ENCODE results near the gene MRPS11. TPM values are rescaled to one million over a fixed set of nuclear protein-coding genes. Genes with fewer than 3 reads are reported as not detected.
"Not testable (repeated sequence)": the region's sequence is repeated elsewhere in the genome, so short reads cannot be mapped to it uniquely, and the experiment has no call there.

Gene MRPS11
- total RNA-seq, 1 donor from 2014 or later: 38.1 TPM

DNA sequence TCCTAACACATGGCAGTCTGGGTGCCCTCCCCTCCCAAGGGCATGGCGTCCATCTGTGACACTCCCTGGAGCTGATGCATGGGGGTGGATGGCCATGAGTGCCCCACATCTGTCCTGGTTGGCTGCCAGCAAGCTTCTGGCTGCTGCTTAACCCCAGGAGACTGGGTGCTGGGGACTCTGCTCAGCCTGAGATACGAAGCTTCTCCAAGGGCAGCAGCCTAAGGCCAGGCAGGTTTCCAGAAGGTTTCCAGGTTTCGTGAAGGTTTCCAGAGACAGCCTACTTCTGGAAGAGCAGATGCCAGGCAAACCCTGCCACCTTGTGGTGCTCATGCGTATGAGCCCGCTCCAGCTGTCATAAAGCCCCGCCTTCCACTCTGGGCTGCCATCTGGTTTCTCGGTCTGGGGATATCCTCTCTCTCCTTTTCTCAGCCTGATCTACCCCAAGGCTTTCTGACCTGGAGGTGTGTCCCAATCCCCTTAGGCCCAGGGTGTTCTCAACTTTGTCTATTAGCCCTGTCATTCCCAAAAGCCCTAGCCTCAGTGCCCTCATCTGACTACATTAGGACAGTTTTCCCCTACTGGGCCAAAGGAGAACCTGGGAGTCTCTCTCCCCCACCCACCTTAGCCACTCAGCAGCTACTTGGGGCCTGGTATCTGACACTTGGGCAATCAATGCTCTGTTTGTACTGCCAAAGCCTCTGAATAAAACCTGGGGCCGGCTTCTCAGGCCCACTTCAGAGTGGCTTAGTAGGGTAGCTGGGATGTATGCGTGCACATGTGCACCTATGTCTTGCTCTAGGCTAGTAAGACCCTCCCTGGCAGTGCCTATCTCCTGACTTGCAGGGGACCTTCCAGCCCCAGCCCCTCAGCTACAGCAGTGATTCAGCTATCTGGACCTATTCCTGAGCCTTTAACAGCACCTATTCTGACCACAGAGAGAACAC is 12.4 kb upstream of the MRPS11 start:
- no peaks in the 10 kb centered on the region for H3K9me3 Mint-ChIP-seq (ENCODE audit: low read depth)
- TF ChIP-seq, protein P1, sequence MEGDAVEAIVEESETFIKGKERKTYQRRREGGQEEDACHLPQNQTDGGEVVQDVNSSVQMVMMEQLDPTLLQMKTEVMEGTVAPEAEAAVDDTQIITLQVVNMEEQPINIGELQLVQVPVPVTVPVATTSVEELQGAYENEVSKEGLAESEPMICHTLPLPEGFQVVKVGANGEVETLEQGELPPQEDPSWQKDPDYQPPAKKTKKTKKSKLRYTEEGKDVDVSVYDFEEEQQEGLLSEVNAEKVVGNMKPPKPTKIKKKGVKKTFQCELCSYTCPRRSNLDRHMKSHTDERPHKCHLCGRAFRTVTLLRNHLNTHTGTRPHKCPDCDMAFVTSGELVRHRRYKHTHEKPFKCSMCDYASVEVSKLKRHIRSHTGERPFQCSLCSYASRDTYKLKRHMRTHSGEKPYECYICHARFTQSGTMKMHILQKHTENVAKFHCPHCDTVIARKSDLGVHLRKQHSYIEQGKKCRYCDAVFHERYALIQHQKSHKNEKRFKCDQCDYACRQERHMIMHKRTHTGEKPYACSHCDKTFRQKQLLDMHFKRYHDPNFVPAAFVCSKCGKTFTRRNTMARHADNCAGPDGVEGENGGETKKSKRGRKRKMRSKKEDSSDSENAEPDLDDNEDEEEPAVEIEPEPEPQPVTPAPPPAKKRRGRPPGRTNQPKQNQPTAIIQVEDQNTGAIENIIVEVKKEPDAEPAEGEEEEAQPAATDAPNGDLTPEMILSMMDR (IDR thresholded peaks at IDR 0.05): peak; percentile 81
- no peak overlapping the region for H3K4me3 Mint-ChIP-seq (ENCODE audit: unreplicated experiment)
- no peak for DNase-seq (ENCODE audit: low spot score)
- peaks cover 8% of the 10 kb centered on the region for H3K27me3 Mint-ChIP-seq (ENCODE audit: low read depth)
- H3K27ac Mint-ChIP-seq (ENCODE audit: unreplicated experiment): no peak overlapping the region
- no peaks in the 10 kb centered on the region for H3K4me1 Mint-ChIP-seq (ENCODE audit: low read depth)
- peaks cover 4% of the 10 kb centered on the region for H3K36me3 Mint-ChIP-seq (ENCODE audit: low read depth)

DNA sequence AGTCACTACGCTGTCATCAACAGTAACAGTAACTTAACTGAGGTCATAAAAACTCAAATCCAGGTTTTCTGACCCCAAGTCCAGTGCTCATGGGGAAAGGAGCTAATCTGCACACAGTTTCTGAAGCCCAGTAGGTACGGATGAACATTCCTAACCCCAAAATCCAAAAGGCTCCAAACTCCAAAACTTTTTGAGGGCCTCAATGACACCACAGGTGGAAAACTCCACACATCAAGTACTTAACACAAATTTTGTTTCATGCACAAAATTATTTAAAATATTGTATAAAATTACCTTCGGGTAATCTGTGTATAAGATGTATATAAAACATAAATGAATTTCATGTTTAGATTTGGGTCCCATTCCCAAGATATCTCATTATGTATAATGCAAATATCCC is 10.8 kb upstream of the MRPS11 start:
- Mint-ChIP-seq H3K4me1 (ENCODE audit: low read depth) (no peaks in the 10 kb centered on the region), H3K9me3 (ENCODE audit: low read depth) (no peaks in the 10 kb centered on the region), H3K4me3 (ENCODE audit: unreplicated experiment) (no peak overlapping the region), H3K27me3 (ENCODE audit: low read depth) (peaks cover 5% of the 10 kb centered on the region), H3K27ac (ENCODE audit: unreplicated experiment) (no peak overlapping the region), H3K36me3 (ENCODE audit: low read depth) (peaks cover 7% of the 10 kb centered on the region)
- DNase-seq (ENCODE audit: low spot score): no peak
- TF ChIP-seq, protein P1 (IDR thresholded peaks at IDR 0.05): no peak

DNA sequence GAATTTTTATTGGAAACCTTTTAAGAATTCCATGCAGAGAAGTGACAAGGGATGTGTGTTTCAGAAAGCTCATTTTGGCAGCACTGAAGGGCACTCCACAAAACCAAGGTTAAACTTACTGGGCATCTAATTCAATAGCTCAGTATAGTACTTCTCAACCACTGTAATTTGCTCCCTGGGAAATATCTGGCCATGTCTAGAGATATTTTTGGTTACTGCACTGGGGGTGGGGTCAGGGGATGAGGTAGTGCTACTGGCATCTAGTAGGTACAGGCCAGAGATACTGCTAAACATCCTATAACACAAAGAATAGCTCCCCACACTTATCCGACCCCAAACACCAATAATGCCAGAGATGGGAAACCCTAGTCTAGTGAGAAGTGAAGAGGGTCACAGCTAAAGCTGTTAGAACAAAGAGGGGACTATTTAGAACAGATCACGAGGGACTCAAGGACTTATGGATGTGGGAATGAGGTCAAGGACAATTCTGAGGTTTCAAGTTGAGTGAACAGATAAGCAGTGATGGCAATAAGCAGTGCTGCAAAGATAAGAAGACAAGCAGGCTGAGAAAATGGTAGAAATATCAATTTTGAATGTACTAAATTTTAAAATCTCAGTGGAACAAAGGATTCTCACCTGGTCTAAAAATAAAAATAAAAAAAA is 3.5 kb upstream of the MRPS11 start:
- no peak for DNase-seq (ENCODE audit: low spot score)
- no peaks in the 10 kb centered on the region for H3K9me3 Mint-ChIP-seq (ENCODE audit: low read depth)
- H3K27ac Mint-ChIP-seq (ENCODE audit: unreplicated experiment): no peak overlapping the region
- TF ChIP-seq, protein P1 (IDR thresholded peaks at IDR 0.05): no peak
- H3K4me1 Mint-ChIP-seq (ENCODE audit: low read depth): peaks cover 16% of the 10 kb centered on the region
- peaks cover 7% of the 10 kb centered on the region for H3K36me3 Mint-ChIP-seq (ENCODE audit: low read depth)
- H3K4me3 Mint-ChIP-seq (ENCODE audit: unreplicated experiment): no peak overlapping the region
- H3K27me3 Mint-ChIP-seq (ENCODE audit: low read depth): no peaks in the 10 kb centered on the region

DNA sequence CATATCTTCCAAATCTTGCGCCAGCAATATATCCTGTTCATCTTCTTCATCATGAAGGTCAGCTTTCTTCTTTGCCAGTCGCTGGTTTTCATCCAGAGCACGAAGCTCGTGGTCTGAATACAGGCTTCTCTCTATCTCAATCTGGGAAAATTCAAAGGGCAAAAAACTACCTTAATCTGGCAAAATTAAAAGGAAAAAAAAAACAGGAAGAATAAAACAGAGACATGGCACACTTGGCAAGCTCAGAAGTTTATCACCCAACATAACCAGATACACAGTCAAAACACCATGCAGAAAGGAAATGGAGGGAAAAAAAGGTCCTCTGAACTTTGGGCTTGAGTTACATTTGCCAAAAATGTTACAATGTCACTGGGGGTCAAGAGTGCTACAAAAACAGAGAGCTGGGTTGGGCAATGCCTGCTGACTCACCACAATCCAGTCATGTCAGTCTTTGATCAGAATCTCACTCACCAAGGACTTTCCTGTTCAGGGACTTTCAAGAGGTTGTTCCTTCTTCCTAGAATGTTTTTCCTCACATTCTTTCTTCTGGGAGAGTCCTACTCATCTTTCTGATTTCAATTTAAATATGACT is 1.8 kb upstream of the MRPS11 start:
- Mint-ChIP-seq H3K9me3 (ENCODE audit: low read depth) (no peaks in the 10 kb centered on the region), H3K4me3 (ENCODE audit: unreplicated experiment) (peak overlapping the region; percentile 89), H3K27me3 (ENCODE audit: low read depth) (no peaks in the 10 kb centered on the region), H3K27ac (ENCODE audit: unreplicated experiment) (peak overlapping the region; percentile 25), H3K4me1 (ENCODE audit: low read depth) (peaks cover 16% of the 10 kb centered on the region), H3K36me3 (ENCODE audit: low read depth) (peaks cover 5% of the 10 kb centered on the region)
- no peak for DNase-seq (ENCODE audit: low spot score)
- TF ChIP-seq, protein P1 (IDR thresholded peaks at IDR 0.05): no peak

DNA sequence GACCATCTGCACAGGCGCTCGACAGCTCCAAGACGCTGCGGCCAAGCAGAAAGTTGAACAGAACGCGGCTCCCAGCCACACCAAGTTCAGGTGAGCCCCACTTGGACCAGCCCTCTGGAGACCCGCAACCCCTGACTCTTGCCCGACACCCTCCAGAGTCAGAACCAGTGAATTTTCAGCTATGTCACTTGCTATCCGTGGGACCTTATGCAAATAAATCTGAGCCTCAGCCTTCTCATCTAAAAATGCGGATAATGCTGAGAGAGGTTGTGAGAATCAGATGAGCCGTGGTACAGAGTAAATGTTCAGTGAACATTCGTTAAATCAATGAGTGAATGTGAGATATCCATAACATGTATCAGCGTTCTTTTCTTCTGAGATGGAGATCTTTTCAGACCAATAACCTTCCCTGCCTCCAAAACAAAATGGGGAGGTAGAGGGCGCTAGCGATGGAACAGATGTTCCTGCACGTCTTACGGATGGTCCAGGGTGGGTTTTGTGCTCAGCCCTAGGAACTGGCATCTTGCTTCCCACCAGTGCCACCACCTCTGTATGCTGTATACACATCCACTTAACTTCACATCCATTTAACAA is 524 bp downstream of the MRPS11 start:
- H3K4me1 Mint-ChIP-seq (ENCODE audit: low read depth): peaks cover 16% of the 10 kb centered on the region
- no peak for DNase-seq (ENCODE audit: low spot score)
- peak overlapping the region; percentile 99 for H3K27ac Mint-ChIP-seq (ENCODE audit: unreplicated experiment)
- peak overlapping the region; percentile 89 for H3K4me3 Mint-ChIP-seq (ENCODE audit: unreplicated experiment)
- peaks cover 7% of the 10 kb centered on the region for H3K36me3 Mint-ChIP-seq (ENCODE audit: low read depth)
- no peaks in the 10 kb centered on the region for H3K9me3 Mint-ChIP-seq (ENCODE audit: low read depth)
- TF ChIP-seq, protein P1 (IDR thresholded peaks at IDR 0.05): peak; percentile 57
- no peaks in the 10 kb centered on the region for H3K27me3 Mint-ChIP-seq (ENCODE audit: low read depth)

DNA sequence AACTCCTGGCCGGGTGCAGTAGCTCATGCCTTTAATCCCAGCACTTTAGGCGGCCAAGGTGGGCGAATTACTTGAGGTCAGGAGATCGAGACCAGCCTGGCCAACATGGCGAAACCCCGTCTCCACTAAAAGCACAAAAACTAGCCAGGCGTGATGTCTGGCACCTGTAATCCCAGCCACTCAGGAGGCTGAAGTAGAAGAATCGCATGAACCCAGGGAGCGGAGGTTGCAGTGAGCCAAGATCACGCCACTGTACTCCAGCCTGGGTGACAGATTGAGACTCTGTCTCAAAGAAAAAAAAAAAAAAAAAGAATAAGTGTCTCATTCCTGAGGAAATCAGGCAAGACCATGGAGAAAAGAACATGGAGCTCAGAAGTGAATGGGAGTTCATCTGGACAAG is 1.2 kb downstream of the MRPS11 start:
- Mint-ChIP-seq H3K4me1 (ENCODE audit: low read depth) (peaks cover 16% of the 10 kb centered on the region), H3K4me3 (ENCODE audit: unreplicated experiment) (peak overlapping the region; percentile 89)
- not testable (repeated sequence) for H3K36me3 Mint-ChIP-seq (ENCODE audit: low read depth); H3K27ac Mint-ChIP-seq (ENCODE audit: unreplicated experiment); DNase-seq (ENCODE audit: low spot score); H3K9me3 Mint-ChIP-seq (ENCODE audit: low read depth); H3K27me3 Mint-ChIP-seq (ENCODE audit: low read depth)

Data from chondrocyte (in vitro differentiated cells).